GM12874 (cell line): ENCODE data around the gene MRRF.

ENCODE experiments used
- CTCF ChIP-seq: IDR thresholded peaks from 2 replicates; pipeline ENCODE4 v1.5.1; 2011; ENCODE audit warnings: low read depth, mild to moderate bottlenecking, control low read depth, low read length, moderate library complexity; ENCODE audit not compliant: insufficient read depth

The MRRF gene

GRCh38 chr9:122307925-122308324 is 43.2 kb downstream of the MRRF start:
- TF ChIP-seq CTCF: no peak

GRCh38 chr9:122309861-122310260 is 45.2 kb downstream of the MRRF start:
- no peak for TF ChIP-seq CTCF

GRCh38 chr9:122314165-122314564 is 49.5 kb downstream of the MRRF start:
- TF ChIP-seq CTCF: no peak

- TF ChIP-seq CTCF: no peak
Measured at GRCh38 chr9:122315534-122315933, 50.9 kb downstream of the MRRF start.

GRCh38 chr9:122318284-122318683 is 53.6 kb downstream of the MRRF start:
- TF ChIP-seq CTCF: no peak

- no peak for TF ChIP-seq CTCF
Measured at GRCh38 chr9:122320413-122320881, 55.8 kb downstream of the MRRF start.

- no peak for TF ChIP-seq CTCF
Measured at GRCh38 chr9:122322553-122322952, 57.9 kb downstream of the MRRF start.

GRCh38 chr9:122325124-122325523 is 60.4 kb downstream of the MRRF start:
- no peak for TF ChIP-seq CTCF
